PFSK-1 (cell line): ENCODE data around the gene PREPL.

Experiments
- POLR2AphosphoS5 ChIP-seq: IDR thresholded peaks from 2 replicates; pipeline ENCODE4 v1.6.1; 2012; ENCODE audit warnings: low read depth, mild to moderate bottlenecking, control low read depth, low read length, moderate library complexity
- REST ChIP-seq, 2 experiments: IDR thresholded peaks; 2 replicates each; pipeline versions ENCODE4 v1.6.1 to v1.8.0; 2011 to 2012; ENCODE audit warnings: low read depth in 2 of 2, low read length in 2 of 2, control low read depth in 1 of 2, inconsistent platforms in 1 of 2, mild to moderate bottlenecking in 1 of 2, moderate library complexity in 1 of 2; ENCODE audit not compliant: insufficient read depth in 1 of 2
- SIN3A ChIP-seq: IDR thresholded peaks from 2 replicates; pipeline ENCODE4 v1.6.1; 2012; ENCODE audit warnings: mild to moderate bottlenecking, low read length, moderate library complexity, borderline replicate concordance; ENCODE audit not compliant: insufficient read depth
- TAF1 ChIP-seq: IDR thresholded peaks from 2 replicates; pipeline ENCODE4 v1.6.1; 2012; ENCODE audit warnings: low read length, control low read depth, borderline replicate concordance; ENCODE audit not compliant: insufficient read depth

- TF ChIP-seq REST (IDR thresholded peaks at IDR 0.05; ENCODE audit: insufficient read depth in 1 of 2, low read depth in 2 of 2, low read length in 2 of 2) = no peak
- TF ChIP-seq POLR2AphosphoS5 = no peak
- no peak for TF ChIP-seq SIN3A
- no peak for TF ChIP-seq TAF1
Observed at GRCh38 chr2:44342854-44343253, 18.4 kb downstream of the PREPL start.
